H1 (cell line): ENCODE data around the gene UFC1. TPM values are rescaled to one million over a fixed set of nuclear protein-coding genes. Genes with fewer than 3 reads are reported as not detected.

Source experiments
- BCL11A ChIP-seq, 2 experiments: IDR thresholded peaks; one replicate each; pipeline ENCODE4 v1.6.1; 2011; ENCODE audit warnings: low read depth in 2 of 2, low read length in 2 of 2, mild to moderate bottlenecking in 2 of 2
- CREB1 ChIP-seq: IDR thresholded peaks from 2 replicates; pipeline ENCODE4 v1.6.1; 2012; ENCODE audit warnings: inconsistent platforms
- CTBP2 ChIP-seq: IDR thresholded peaks from 2 replicates; pipeline ENCODE4 v1.7.0; 2011; ENCODE audit warnings: borderline replicate concordance, mild to moderate bottlenecking, moderate library complexity, mixed read lengths, low read length; ENCODE audit not compliant: insufficient read depth, insufficient read length
- MAX ChIP-seq: IDR thresholded peaks from 2 replicates; pipeline ENCODE4 v1.6.1; 2012; ENCODE audit warnings: inconsistent platforms
- SP1 ChIP-seq: IDR thresholded peaks from 2 replicates; pipeline ENCODE4 v1.6.1; 2011; ENCODE audit warnings: low read depth, low read length
- YY1 ChIP-seq: IDR thresholded peaks from 2 replicates; pipeline ENCODE4 v1.6.1; 2011; ENCODE audit warnings: low read depth, mild to moderate bottlenecking, low read length
- polyA plus RNA-seq, 7 experiments: library from polyadenylated mRNA; depleted of rRNA in 3 of 7; stranded (reverse) in 5 of 7; unstranded in 2 of 7; fragments of >200 nt in 5 of 7; fragments of 200-250 nt in 2 of 7; gene quantifications; 1 replicate in 5 of 7; 2 replicates in 1 of 7; 4 replicates in 1 of 7; pipeline versions ENCODE4 v1.2.1 to v1.2.3, GENCODE V29; 2011 to 2013; ENCODE audit warnings: missing spikeins in 2 of 7, mixed read lengths in 2 of 7
- total RNA-seq: library from RNA; stranded (reverse); fragmentation: NEBNext Ultra II Directional; extraction: Animal tissue kit (Norgen Biotek cat#: 25700); gene quantifications from 2 replicates; pipeline ENCODE4 v1.2.1, GENCODE V29; 2021

Gene UFC1
- total and polyA plus RNA-seq, 2 of the 8 experiments (the other 6 are each of a cell fraction or from before 2014, with no cell fraction given), result 67.8 to 102 TPM

GRCh38 chr1:161161652-161162051, 7.9 kb downstream of the UFC1 start (continued):
- no peak for TF ChIP-seq CREB1
- TF ChIP-seq SP1, result no peak
- TF ChIP-seq BCL11A (IDR thresholded peaks at IDR 0.05; ENCODE audit: low read depth in 2 of 2, low read length in 2 of 2), result no peak
- no peak for TF ChIP-seq YY1
- no peak for TF ChIP-seq CTBP2
- no peak for TF ChIP-seq MAX
